HepG2 (cell line): ENCODE measurements around the gene ZDHHC7. TPM values are rescaled to one million over a fixed set of nuclear protein-coding genes. Genes with fewer than 3 reads are reported as not detected.

Experiments used
- BATF2 ChIP-seq: sonication (generic); formaldehyde crosslinking; IDR thresholded peaks from 2 replicates; pipeline ENCODE4 v1.8.0; 2022; ENCODE audit warnings: mild to moderate bottlenecking, missing genetic modification reagents, moderate library complexity
- IKZF4 ChIP-seq: sonication (generic); formaldehyde crosslinking; IDR thresholded peaks from 2 replicates; pipeline ENCODE4 v1.5.1; 2020; ENCODE audit warnings: borderline replicate concordance, mild to moderate bottlenecking, low read depth, missing genetic modification reagents; ENCODE audit errors: not compliant biosample characterization
- PRPF4 ChIP-seq: fragments of 200-400 bp; formaldehyde crosslinking; IDR thresholded peaks from 2 replicates; pipeline ENCODE4 v1.6.1; 2016; ENCODE audit warnings: low read length, low read depth; ENCODE audit not compliant: poor library complexity, severe bottlenecking
- SP1 ChIP-seq, 2 experiments: fragments of 450-650 bp in 1 of 2; sonication (generic) in 1 of 2; formaldehyde crosslinking in 1 of 2; IDR thresholded peaks; 2 replicates each; pipeline versions ENCODE4 v1.4.0 to v1.6.1; 2016 to 2020; ENCODE audit warnings: missing genetic modification reagents in 1 of 2
- ZNF580 ChIP-seq: IDR thresholded peaks from 2 replicates; pipeline ENCODE4 v1.6.1; 2016; ENCODE audit warnings: low read depth, borderline replicate concordance
- ZNF687 ChIP-seq: sonication (generic); formaldehyde crosslinking; IDR thresholded peaks from 2 replicates; pipeline ENCODE4 v1.5.1; 2020; ENCODE audit warnings: mild to moderate bottlenecking, missing genetic modification reagents, moderate library complexity
- ZSCAN25 ChIP-seq: sonication (generic); formaldehyde crosslinking; IDR thresholded peaks from 2 replicates; pipeline ENCODE4 v1.8.0; 2022; ENCODE audit warnings: mild to moderate bottlenecking, missing genetic modification reagents
- polyA plus RNA-seq, 8 experiments: library from polyadenylated mRNA; depleted of rRNA in 3 of 8; stranded (reverse) in 7 of 8; unstranded in 1 of 8; fragments of >200 nt; fragmentation: Illumina TruSeq in 4 of 8; extraction: Trizol in 4 of 8; gene quantifications; 2 replicates each; pipeline versions ENCODE4 v1.2.1 to v1.2.3, GENCODE V29; 2011 to 2016; ENCODE audit warnings: low read depth in 4 of 8, missing spikeins in 1 of 8, mixed read lengths in 1 of 8; ENCODE audit not compliant: insufficient read depth in 1 of 8
- total RNA-seq, 5 experiments: library from RNA; depleted of rRNA; stranded (reverse); fragments of >200 nt; fragmentation: Illumina TruSeq; extraction: Trizol; gene quantifications; 2 replicates each; pipeline ENCODE4 v1.2.3, GENCODE V29; 2016; ENCODE audit warnings: low read depth in 1 of 5

The ZDHHC7 gene
- total and polyA plus RNA-seq, 2 of the 13 experiments (the other 11 are each of a cell fraction or from before 2014, with no cell fraction given): 46.8 to 67.6 TPM

DNA sequence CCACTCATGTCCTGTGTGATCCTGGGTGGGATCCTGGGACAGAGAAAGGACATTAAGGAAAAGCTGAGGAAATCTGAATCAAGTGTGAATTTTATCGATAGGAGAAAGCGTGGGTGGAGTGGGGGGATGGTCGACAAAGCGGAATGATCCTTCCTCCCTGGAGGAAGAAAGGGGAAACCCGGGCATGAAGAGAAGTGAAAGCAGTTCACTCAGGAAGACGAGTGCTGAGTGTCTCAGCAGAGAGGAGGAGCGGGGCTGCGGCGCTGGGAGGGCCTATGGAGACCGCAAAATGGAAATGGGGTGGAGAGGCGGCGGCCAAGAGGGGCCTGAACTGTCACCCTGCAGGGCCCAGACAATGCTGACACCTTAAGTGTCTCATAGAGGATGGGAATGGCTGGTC is 8.7 kb downstream of the ZDHHC7 start (continued):
- TF ChIP-seq BATF2 (CRISPR knock-in tag): no peak
- TF ChIP-seq ZNF580: no peak
- peak; percentile 50; the same call in 1 of the 2 replicates for TF ChIP-seq ZNF687 (CRISPR knock-in tag)
- TF ChIP-seq IKZF4 (CRISPR knock-in tag): no peak
- no peak for TF ChIP-seq ZSCAN25
- no peak for TF ChIP-seq SP1 (IDR thresholded peaks at IDR 0.05)
- no peak for TF ChIP-seq SP1 (CRISPR knock-in tag; IDR thresholded peaks at IDR 0.05)
- peak; percentile 70 for TF ChIP-seq PRPF4
